Mesenchymal stem cell (in vitro differentiated cells and primary cell): ENCODE results near the gene CRB2.
"Not testable (repeated sequence)": the region's sequence is repeated elsewhere in the genome, so short reads cannot be mapped to it uniquely, and the experiment has no call there.

Experiments
- DNase-seq: peaks from one replicate; pipeline ENCODE4 v3.0.0-alpha.2; 2013
- H2AFZ ChIP-seq: one replicate; pipeline ENCODE4 v1.6.1; 2013; ENCODE audit warnings: low read depth, mild to moderate bottlenecking, control low read depth, inconsistent platforms, low read length, moderate library complexity
- H2AK5ac ChIP-seq: 2 replicates; pipeline ENCODE4 v1.6.1; 2013; ENCODE audit warnings: low read length, moderate library complexity, mild to moderate bottlenecking, inconsistent platforms; ENCODE audit not compliant: severe bottlenecking
- H2BK120ac ChIP-seq: one replicate; pipeline ENCODE4 v1.6.1; 2013; ENCODE audit warnings: low read depth, mild to moderate bottlenecking, inconsistent platforms, low read length, moderate library complexity
- H2BK12ac ChIP-seq, 2 experiments: one replicate each; pipeline ENCODE4 v1.6.1; 2013; ENCODE audit warnings: inconsistent platforms in 2 of 2, low read length in 2 of 2, mild to moderate bottlenecking in 2 of 2, moderate library complexity in 2 of 2, control low read depth in 1 of 2
- H2BK15ac ChIP-seq: one replicate; pipeline ENCODE4 v1.6.1; 2013; ENCODE audit warnings: mild to moderate bottlenecking, low read depth, inconsistent platforms; ENCODE audit not compliant: poor library complexity, severe bottlenecking
- H2BK5ac ChIP-seq: 2 replicates; pipeline ENCODE4 v1.6.1; 2013; ENCODE audit warnings: low read depth, mild to moderate bottlenecking, low read length, control low read depth, inconsistent platforms; ENCODE audit not compliant: poor library complexity, severe bottlenecking
- H3K14ac ChIP-seq, 2 experiments: one replicate each; pipeline ENCODE4 v1.6.1; 2013; ENCODE audit warnings: inconsistent platforms in 2 of 2, low read length in 2 of 2, control low read depth in 1 of 2, mild to moderate bottlenecking in 1 of 2, moderate library complexity in 1 of 2
- H3K18ac ChIP-seq, 2 experiments: one replicate each; pipeline ENCODE4 v1.6.1; 2013; ENCODE audit warnings: inconsistent platforms in 2 of 2, low read length in 2 of 2, control low read depth in 1 of 2, low read depth in 1 of 2, mild to moderate bottlenecking in 1 of 2
- H3K23ac ChIP-seq, 2 experiments: one replicate each; pipeline ENCODE4 v1.6.1; 2013; ENCODE audit warnings: inconsistent platforms in 2 of 2, low read length in 2 of 2, mild to moderate bottlenecking in 2 of 2, moderate library complexity in 2 of 2, control low read depth in 1 of 2
- H3K27ac ChIP-seq: 2 replicates; pipeline ENCODE4 v1.5.1; 2013; ENCODE audit warnings: mild to moderate bottlenecking, moderate library complexity, low read length, control low read depth, inconsistent platforms; ENCODE audit not compliant: poor library complexity, severe bottlenecking
- H3K27me3 ChIP-seq, 2 experiments: 2 replicates each; pipeline versions ENCODE4 v1.6.1 to v1.7.0; 2013; ENCODE audit warnings: low read length in 2 of 2, mild to moderate bottlenecking in 2 of 2, moderate library complexity in 2 of 2, control low read depth in 1 of 2, inconsistent platforms in 1 of 2; ENCODE audit not compliant: control insufficient read depth in 1 of 2, insufficient read depth in 1 of 2
- H3K36me3 ChIP-seq, 2 experiments: 2 replicates each; pipeline versions ENCODE4 v1.6.1 to v1.7.0; 2013; ENCODE audit warnings: low read length in 2 of 2, control low read depth in 1 of 2, inconsistent platforms in 1 of 2, low read depth in 1 of 2, mild to moderate bottlenecking in 1 of 2; ENCODE audit not compliant: insufficient read depth in 2 of 2, control insufficient read depth in 1 of 2
- H3K4ac ChIP-seq, 2 experiments: one replicate each; pipeline ENCODE4 v1.6.1; 2013; ENCODE audit warnings: inconsistent platforms in 2 of 2, low read length in 2 of 2, mild to moderate bottlenecking in 2 of 2, moderate library complexity in 2 of 2, control low read depth in 1 of 2, low read depth in 1 of 2
- H3K4me1 ChIP-seq: 2 replicates; pipeline ENCODE4 v1.6.1; 2013; ENCODE audit warnings: low read depth, low read length, control low read depth; ENCODE audit not compliant: control insufficient read depth, insufficient read depth
- H3K4me2 ChIP-seq: 2 replicates; pipeline ENCODE4 v1.6.1; 2013; ENCODE audit warnings: low read length, mild to moderate bottlenecking, inconsistent platforms; ENCODE audit not compliant: poor library complexity, severe bottlenecking
- H3K4me3 ChIP-seq, 2 experiments: 2 replicates each; pipeline versions ENCODE4 v1.5.1 to v1.7.0; 2013; ENCODE audit warnings: low read length in 2 of 2, mild to moderate bottlenecking in 2 of 2, control low read depth in 1 of 2, low read depth in 1 of 2; ENCODE audit not compliant: insufficient read depth in 1 of 2
- H3K79me1 ChIP-seq: replicated peaks from 2 replicates; pipeline ENCODE4 v1.6.1; 2013; ENCODE audit warnings: mild to moderate bottlenecking, control low read depth, low read length, inconsistent platforms; ENCODE audit not compliant: poor library complexity, severe bottlenecking
- H3K9ac ChIP-seq: 2 replicates; pipeline ENCODE4 v1.7.0; 2013; ENCODE audit warnings: mild to moderate bottlenecking, low read length, moderate library complexity
- H3K9me3 ChIP-seq: 2 replicates; pipeline ENCODE4 v1.7.0; 2013; ENCODE audit warnings: mild to moderate bottlenecking, low read length; ENCODE audit not compliant: control insufficient read depth
- H4K8ac ChIP-seq: one replicate; pipeline ENCODE4 v1.6.1; 2013; ENCODE audit warnings: inconsistent platforms, mild to moderate bottlenecking, low read length, moderate library complexity
- H4K91ac ChIP-seq: one replicate; pipeline ENCODE4 v1.6.1; 2013; ENCODE audit warnings: mild to moderate bottlenecking, low read length, inconsistent platforms
- whole genome bisulfite sequencing: methylation state at CpG from one replicate; pipeline ENCODE4 v1.1.7; 2013; ENCODE audit warnings: mixed read lengths; 5-methylcytosine and 5-hydroxymethylcytosine counted together

The CRB2 gene

GRCh38 chr9:123397975-123398374, 42.0 kb downstream of the CRB2 start:
- no peak overlapping the region for H3K4me2 ChIP-seq
- peaks cover 16% of the 10 kb centered on the region for H3K4me1 ChIP-seq
- H4K91ac ChIP-seq: no peak overlapping the region
- no peak overlapping the region for H2BK120ac ChIP-seq
- H2BK15ac ChIP-seq: no peak overlapping the region
- no peaks in the 10 kb centered on the region for H3K27me3 ChIP-seq
- H3K27ac ChIP-seq: no peak overlapping the region
- no peak overlapping the region for H3K4me3 ChIP-seq
- no peak overlapping the region for H3K23ac ChIP-seq
- WGBS: 99% methylated on average over 4 of the region's 4 CpGs
- no peak overlapping the region for H4K8ac ChIP-seq
- no peak overlapping the region for H2BK12ac ChIP-seq
- H3K9ac ChIP-seq: no peak overlapping the region
- no peak for DNase-seq
- H2AFZ ChIP-seq: no peak overlapping the region
- H3K36me3 ChIP-seq: no peaks in the 10 kb centered on the region
- H3K18ac ChIP-seq: no peak overlapping the region
- no peaks in the 10 kb centered on the region for H3K9me3 ChIP-seq
- no peak overlapping the region for H2BK5ac ChIP-seq
- H3K4ac ChIP-seq: no peak overlapping the region
- H3K14ac ChIP-seq: no peak overlapping the region
- H3K79me1 ChIP-seq: no peaks in the 10 kb centered on the region
- no peak overlapping the region for H2AK5ac ChIP-seq

- H3K9me3 ChIP-seq, DNase-seq, H2BK12ac ChIP-seq, H3K27me3 ChIP-seq, H3K9ac ChIP-seq, H4K8ac ChIP-seq, H2BK5ac ChIP-seq, H3K4ac ChIP-seq, H3K18ac ChIP-seq, H3K4me3 ChIP-seq, H3K23ac ChIP-seq, H3K14ac ChIP-seq, H2AFZ ChIP-seq, H2BK15ac ChIP-seq, H3K36me3 ChIP-seq, H3K4me2 ChIP-seq, H3K79me1 ChIP-seq, H2BK120ac ChIP-seq, H2AK5ac ChIP-seq, H3K27ac ChIP-seq, H4K91ac ChIP-seq: not testable (repeated sequence)
- 97% methylated on average over 14 of the region's 14 CpGs for WGBS
- peaks cover 16% of the 10 kb centered on the region for H3K4me1 ChIP-seq
These were observed 42.9 kb downstream of the CRB2 start for GRCh38 chr9:123398938-123399337.

- no peak for DNase-seq
- Histone ChIP-seq H2BK15ac (no peak overlapping the region), H3K4me2 (no peak overlapping the region), H3K79me1 (no peaks in the 10 kb centered on the region), H3K36me3 (no peaks in the 10 kb centered on the region), H3K27ac (no peak overlapping the region), H3K27me3 (no peaks in the 10 kb centered on the region), H3K9me3 (no peaks in the 10 kb centered on the region), H3K18ac (no peak overlapping the region), H2AK5ac (no peak overlapping the region), H3K4me3 (no peak overlapping the region), H4K91ac (no peak overlapping the region), H3K14ac (no peak overlapping the region), H3K4me1 (peaks cover 9% of the 10 kb centered on the region), H3K4ac (no peak overlapping the region), H3K23ac (no peak overlapping the region), H2BK5ac (no peak overlapping the region), H4K8ac (no peak overlapping the region), H2AFZ (no peak overlapping the region), H3K9ac (no peak overlapping the region), H2BK120ac (no peak overlapping the region), H2BK12ac (no peak overlapping the region)
- 80% methylated on average over 11 of the region's 11 CpGs for WGBS
These were observed 43.9 kb downstream of the CRB2 start for GRCh38 chr9:123399803-123400378.

- Histone ChIP-seq H3K9ac (no peak overlapping the region), H4K8ac (no peak overlapping the region), H2AFZ (no peak overlapping the region), H2BK15ac (no peak overlapping the region), H3K36me3 (no peaks in the 10 kb centered on the region), H3K4ac (no peak overlapping the region), H3K27ac (no peak overlapping the region), H4K91ac (no peak overlapping the region), H3K18ac (no peak overlapping the region), H3K27me3 (no peaks in the 10 kb centered on the region), H2BK12ac (no peak overlapping the region), H2BK5ac (no peak overlapping the region), H3K4me3 (no peak overlapping the region), H3K23ac (no peak overlapping the region), H3K14ac (no peak overlapping the region), H3K79me1 (no peaks in the 10 kb centered on the region), H3K4me2 (no peak overlapping the region), H3K9me3 (no peaks in the 10 kb centered on the region), H2BK120ac (no peak overlapping the region), H2AK5ac (no peak overlapping the region), H3K4me1 (no peaks in the 10 kb centered on the region)
- 89% methylated on average over 13 of the region's 13 CpGs for WGBS
- DNase-seq: no peak
These were observed 45.0 kb downstream of the CRB2 start for GRCh38 chr9:123400926-123401503.
